Ishikawa (cell line): ENCODE measurements around the gene MEPCE.

Experiments
- CEBPB ChIP-seq: IDR thresholded peaks from 2 replicates; pipeline ENCODE4 v1.6.1; 2012
- CREB1 ChIP-seq: IDR thresholded peaks from 2 replicates; pipeline ENCODE4 v1.6.1; 2012; ENCODE audit warnings: low read depth
- EGR1 ChIP-seq: IDR thresholded peaks from 2 replicates; pipeline ENCODE4 v1.6.1; 2012
- EP300 ChIP-seq: IDR thresholded peaks from 2 replicates; pipeline ENCODE4 v1.6.1; 2012; ENCODE audit warnings: borderline replicate concordance
- FOXM1 ChIP-seq: IDR thresholded peaks from 2 replicates; pipeline ENCODE4 v1.6.1; 2012; ENCODE audit warnings: low read depth, borderline replicate concordance
- MAX ChIP-seq: IDR thresholded peaks from 2 replicates; pipeline ENCODE4 v1.6.1; 2012
- NFIC ChIP-seq: IDR thresholded peaks from 2 replicates; pipeline ENCODE4 v1.6.1; 2012
- RAD21 ChIP-seq: IDR thresholded peaks from 2 replicates; pipeline ENCODE4 v1.6.1; 2012; ENCODE audit warnings: low read depth
- REST ChIP-seq: IDR thresholded peaks from 2 replicates; pipeline ENCODE4 v1.6.1; 2012; ENCODE audit warnings: low read depth, mild to moderate bottlenecking
- TAF1 ChIP-seq: IDR thresholded peaks from 2 replicates; pipeline ENCODE4 v1.6.1; 2012; ENCODE audit warnings: low read depth, mild to moderate bottlenecking
- TCF12 ChIP-seq: IDR thresholded peaks from 2 replicates; pipeline ENCODE4 v1.6.1; 2012; ENCODE audit warnings: low read depth
- TEAD4 ChIP-seq: IDR thresholded peaks from 2 replicates; pipeline ENCODE4 v1.6.1; 2012
- USF1 ChIP-seq: IDR thresholded peaks from 2 replicates; pipeline ENCODE4 v1.6.1; 2012
- YY1 ChIP-seq: IDR thresholded peaks from 2 replicates; pipeline ENCODE4 v1.6.1; 2012; ENCODE audit warnings: low read depth
- ZBTB7A ChIP-seq: IDR thresholded peaks from 2 replicates; pipeline ENCODE4 v1.6.1; 2012; ENCODE audit warnings: low read depth

MEPCE gene

GRCh38 chr7:100428199-100428966 is 1.2 kb upstream of the MEPCE start, which contains the start of gene ZCWPW1:
TSS of gene ZCWPW1 (minus strand) at chr7:100428703. CDS start at chr7:100420649, 8,054 bp downstream.
- TF ChIP-seq REST = no peak
- TF ChIP-seq TCF12 = peak; percentile 35
- TF ChIP-seq EP300 = no peak; the same call in 1 of the 2 replicates
- peak; percentile 91 for TF ChIP-seq YY1
- TF ChIP-seq NFIC = peak; percentile 3; the same call in 1 of the 2 replicates
- TF ChIP-seq CREB1 = no peak; the same call in 1 of the 2 replicates
- 0 out of 2 replicates have a peak, but pooled peaks have one; percentile 29 for TF ChIP-seq ZBTB7A
- TF ChIP-seq CEBPB = no peak
- peak; percentile 100 for TF ChIP-seq MAX
- TF ChIP-seq TAF1 = peak; percentile 70
- no peak for TF ChIP-seq USF1
- peak; percentile 93 for TF ChIP-seq EGR1
- TF ChIP-seq TEAD4 = peak; percentile 20
- no peak for TF ChIP-seq RAD21
- TF ChIP-seq FOXM1 = no peak; the same call in 1 of the 2 replicates

GRCh38 chr7:100428967-100429636 is 529 bp upstream of the MEPCE start:
- TF ChIP-seq CEBPB (no peak), TAF1 (no peak), TEAD4 (no peak), CREB1 (peak; percentile 67), RAD21 (no peak), EGR1 (peak; percentile 11; the same call in 1 of the 2 replicates), ZBTB7A (peak; percentile 77), FOXM1 (no peak; the same call in 1 of the 2 replicates), USF1 (peak; percentile 91), MAX (peak; percentile 98), REST (no peak)

- TF ChIP-seq EP300 (no peak), TCF12 (no peak), ZBTB7A (no peak), FOXM1 (no peak), TEAD4 (no peak), CREB1 (no peak), RAD21 (no peak), YY1 (no peak)
Measured at GRCh38 chr7:100430493-100431285, 1.1 kb downstream of the MEPCE start.

GRCh38 chr7:100431286-100431735 is 1.7 kb downstream of the MEPCE start:
- TF ChIP-seq EGR1 (no peak), TEAD4 (no peak), FOXM1 (no peak), TCF12 (no peak), TAF1 (no peak; the same call in 1 of the 2 replicates), ZBTB7A (no peak), REST (no peak), YY1 (no peak), NFIC (no peak)
